GM19438 (cell line): ENCODE results near the gene DNAJC12.
"Not testable (repeated sequence)": the region's sequence is repeated elsewhere in the genome, so short reads cannot be mapped to it uniquely, and the experiment has no call there.

Experiments used
- ATAC-seq: cut with Tn5 transposase; IDR thresholded peaks from one replicate; pipeline ENCODE4 v1.9.1; 2021; ENCODE audit warnings: low read depth; ENCODE audit not compliant: unreplicated experiment

DNAJC12 gene

DNA sequence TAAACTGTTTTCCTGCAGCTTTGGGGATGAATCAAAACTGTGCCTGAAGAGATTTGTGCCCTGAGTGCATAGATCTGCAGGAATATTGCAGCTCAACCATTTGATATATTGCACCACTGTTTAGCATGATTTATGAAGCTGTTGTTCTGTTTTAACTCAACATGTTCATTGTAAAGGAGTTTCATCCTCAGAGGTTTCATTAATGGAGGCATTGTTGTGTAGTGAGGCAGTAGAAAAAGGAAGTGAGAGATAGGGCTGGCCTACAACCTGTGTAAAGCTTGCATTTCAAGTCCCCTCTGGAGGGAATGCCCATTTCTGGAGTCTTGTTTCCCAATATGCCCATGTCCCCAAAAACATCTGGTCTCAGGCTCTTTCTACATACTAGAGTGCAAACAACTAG lies 67.5 kb downstream of the DNAJC12 start:
- ATAC-seq = peak; percentile 65

DNA sequence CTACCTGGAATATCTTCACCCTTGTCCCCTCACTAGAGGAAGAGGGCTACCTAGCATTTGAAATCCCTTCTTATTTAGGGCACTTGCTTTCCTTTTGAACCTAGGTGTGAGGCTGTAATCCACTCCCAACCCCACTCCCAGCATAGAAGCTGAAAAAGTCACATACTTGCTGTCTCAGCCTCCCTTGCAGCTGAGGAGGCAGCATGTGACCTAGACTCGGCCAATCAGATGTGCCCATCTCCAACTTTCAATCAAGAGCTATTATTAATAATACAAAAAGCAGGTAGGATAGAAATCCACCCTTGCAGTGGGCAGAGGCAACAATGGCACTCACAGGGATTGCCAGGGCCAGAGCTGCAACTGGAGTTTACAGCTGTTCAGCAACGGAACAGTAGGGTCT lies 70.7 kb downstream of the DNAJC12 start:
- ATAC-seq = no peak

DNA sequence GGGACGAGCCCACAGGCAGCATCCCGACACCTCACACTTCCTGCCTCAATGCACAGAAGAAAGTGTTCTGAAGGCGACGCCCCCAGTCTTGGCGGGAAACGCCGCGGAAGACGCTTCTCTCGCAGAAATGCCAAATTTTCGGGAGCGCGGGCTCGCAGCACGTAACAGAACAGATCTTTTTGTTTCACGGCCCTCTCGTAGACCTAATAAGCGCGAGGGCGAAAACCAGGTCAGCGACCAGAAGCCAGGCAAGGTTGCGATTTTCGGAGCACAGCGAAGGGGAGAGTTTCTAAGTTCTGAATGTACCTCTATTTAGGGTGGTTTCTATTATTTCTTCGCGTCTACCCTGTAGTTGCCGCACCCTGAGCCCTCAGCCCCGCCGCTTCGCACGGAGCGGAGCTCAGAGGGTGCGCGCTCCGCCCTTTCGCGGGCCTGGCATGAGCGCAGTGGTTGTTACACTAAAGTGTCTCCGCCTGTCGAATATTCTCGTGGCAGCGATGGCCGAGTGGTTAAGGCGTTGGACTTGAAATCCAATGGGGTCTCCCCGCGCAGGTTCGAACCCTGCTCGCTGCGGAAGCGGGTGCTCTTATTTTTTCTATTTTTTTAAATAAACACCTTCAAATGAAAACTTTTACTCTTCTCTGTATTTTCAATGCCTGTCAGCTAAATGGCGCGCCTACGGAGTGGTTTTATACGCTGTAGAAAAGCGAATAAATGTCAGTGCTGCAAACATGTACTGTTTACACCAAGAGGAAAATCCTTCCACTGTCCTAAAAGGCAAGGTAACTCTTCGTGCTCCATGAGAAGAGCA lies 73.8 kb downstream of the DNAJC12 start:
- peak; percentile 86 for ATAC-seq

DNA sequence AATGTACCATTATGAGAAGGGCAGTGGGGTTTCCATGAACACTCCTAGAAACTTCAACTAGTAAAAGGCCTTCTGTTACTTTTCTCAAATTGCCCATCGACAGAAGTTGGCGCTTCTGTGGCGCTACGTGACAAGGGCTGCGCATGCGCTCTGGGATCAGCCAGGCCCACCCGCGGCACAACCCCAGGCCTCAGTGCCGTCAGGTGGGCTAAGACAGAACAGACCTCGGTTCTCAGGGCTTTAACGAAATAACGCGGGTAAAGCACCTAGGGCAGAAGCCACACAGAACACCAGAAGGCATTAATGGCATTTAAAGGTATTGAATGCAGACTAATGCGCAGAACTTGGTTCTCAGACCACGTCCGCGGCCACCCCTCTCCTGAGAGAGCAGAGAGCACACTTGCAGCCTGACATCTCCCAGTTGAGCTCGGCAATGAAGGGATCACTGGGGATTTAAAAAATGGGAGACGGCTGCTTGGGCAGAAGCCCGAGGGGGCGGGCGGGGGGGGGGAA lies 74.4 kb downstream of the DNAJC12 start:
- peak; percentile 21 for ATAC-seq

DNA sequence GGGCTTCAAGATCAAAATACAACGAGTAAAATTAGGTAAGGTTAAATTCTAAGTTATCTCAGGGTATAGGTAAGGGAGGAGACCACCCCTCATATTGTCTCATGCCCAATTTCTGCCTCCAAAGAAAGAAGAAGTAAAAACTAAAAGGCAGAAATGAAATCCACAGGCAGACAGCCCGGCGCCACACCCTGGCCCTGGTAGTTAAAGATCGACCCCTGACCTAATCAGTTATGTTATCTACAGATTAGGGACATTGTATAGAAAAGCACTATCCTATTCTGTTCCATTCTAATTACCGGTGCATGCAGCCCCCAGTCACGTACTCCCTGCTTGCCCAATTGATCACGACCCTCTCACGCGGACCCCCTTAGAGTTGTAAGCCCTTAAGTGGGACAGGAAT lies 75.4 kb downstream of the DNAJC12 start:
- ATAC-seq = not testable (repeated sequence)

DNA sequence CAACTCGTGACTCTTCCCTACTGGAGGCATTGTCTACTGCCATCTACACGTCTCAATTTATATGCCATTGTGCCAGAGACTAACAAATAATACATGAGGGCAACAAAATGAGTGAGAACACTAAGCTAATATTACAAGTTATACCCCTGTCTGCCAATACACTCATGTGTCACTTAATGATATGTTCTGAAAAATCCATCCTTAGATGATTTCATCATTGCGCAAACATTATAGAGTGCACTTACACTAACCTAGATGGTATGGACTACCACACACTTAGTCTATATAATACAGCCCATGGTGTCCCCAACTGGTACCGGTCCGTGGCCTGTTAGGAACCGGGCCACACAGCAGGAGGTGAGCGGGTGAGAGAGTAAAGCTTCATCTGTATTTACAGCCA lies 77.7 kb downstream of the DNAJC12 start:
- no peak for ATAC-seq
